ENCODE measurements around the gene POLG.

- TF ChIP-seq CTCF (IDR thresholded peaks at IDR 0.05), result no peak
- no peak for TF ChIP-seq POLR2A (IDR thresholded peaks at IDR 0.05)
Measured at GRCh38 chr15:89364341-89364740, 29.7 kb upstream of the POLG start.
